ENCODE results near the gene CCDC54. TPM values are rescaled to one million over a fixed set of nuclear protein-coding genes. Genes with fewer than 3 reads are reported as not detected.

Gene CCDC54
- total RNA-seq, 1 donor from 2014 or later, result not detected

DNA sequence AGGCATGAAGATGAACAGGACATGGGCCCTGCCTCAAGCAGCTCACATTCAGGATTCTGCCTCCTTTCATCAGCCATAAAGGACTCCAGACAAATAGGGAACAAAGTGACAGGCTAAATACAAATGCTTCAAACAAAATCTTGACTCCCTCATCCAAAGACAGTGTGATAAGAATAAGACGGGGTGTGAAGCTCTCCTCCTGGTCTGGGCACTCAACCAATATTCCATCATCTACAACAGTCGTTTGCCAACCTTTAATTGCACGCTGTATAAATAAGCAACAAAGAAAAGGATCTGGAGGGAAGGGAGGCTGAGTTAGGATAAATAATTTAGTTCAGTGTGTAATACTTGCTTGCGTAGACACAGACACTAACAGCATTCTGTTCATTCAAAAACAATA is 5.4 kb downstream of the CCDC54 start:
- H3K4me1 ChIP-seq (ENCODE audit: insufficient read depth, low read length), result no peaks in the 10 kb centered on the region
- no peaks in the 10 kb centered on the region for H3K9me3 ChIP-seq (ENCODE audit: insufficient read depth, low read depth, low read length)
- Mint-ChIP-seq H3K9me3 (ENCODE audit: unreplicated experiment) (peaks cover 2% of the 10 kb centered on the region), H3K4me3 (ENCODE audit: unreplicated experiment) (no peak overlapping the region), H3K27me3 (ENCODE audit: low read depth, unreplicated experiment) (no peaks in the 10 kb centered on the region), H3K4me1 (ENCODE audit: low read depth, unreplicated experiment) (peaks cover 6% of the 10 kb centered on the region), H3K27ac (ENCODE audit: unreplicated experiment) (no peak overlapping the region), H3K36me3 (ENCODE audit: low read depth, unreplicated experiment) (no peaks in the 10 kb centered on the region)
- H3K79me2 ChIP-seq (ENCODE audit: insufficient read depth, low read length), result no peaks in the 10 kb centered on the region
- H3K27ac ChIP-seq (ENCODE audit: low read depth, low read length), result no peak overlapping the region
- no peak overlapping the region for H3K4me2 ChIP-seq (ENCODE audit: low read length)
- no peak for TF ChIP-seq EZH2 (IDR thresholded peaks at IDR 0.05; ENCODE audit: insufficient read depth, low read length)
- FAIRE-seq, result no peak
- H3K4me3 ChIP-seq (ENCODE audit: insufficient read depth, low read depth, low read length), result no peak overlapping the region
- no peaks in the 10 kb centered on the region for H3K27me3 ChIP-seq (ENCODE audit: insufficient read depth, low read length)
- H3K9ac ChIP-seq (ENCODE audit: low read length), result no peak overlapping the region
- DNase-seq (ENCODE audit: low read depth), result no peak
- no peaks in the 10 kb centered on the region for H3K36me3 ChIP-seq (ENCODE audit: insufficient read depth, low read length)
- no peaks in the 10 kb centered on the region for H4K20me1 ChIP-seq (ENCODE audit: insufficient read depth, low read length)
- no peak overlapping the region for H2AFZ ChIP-seq (ENCODE audit: low read depth, low read length)

DNA sequence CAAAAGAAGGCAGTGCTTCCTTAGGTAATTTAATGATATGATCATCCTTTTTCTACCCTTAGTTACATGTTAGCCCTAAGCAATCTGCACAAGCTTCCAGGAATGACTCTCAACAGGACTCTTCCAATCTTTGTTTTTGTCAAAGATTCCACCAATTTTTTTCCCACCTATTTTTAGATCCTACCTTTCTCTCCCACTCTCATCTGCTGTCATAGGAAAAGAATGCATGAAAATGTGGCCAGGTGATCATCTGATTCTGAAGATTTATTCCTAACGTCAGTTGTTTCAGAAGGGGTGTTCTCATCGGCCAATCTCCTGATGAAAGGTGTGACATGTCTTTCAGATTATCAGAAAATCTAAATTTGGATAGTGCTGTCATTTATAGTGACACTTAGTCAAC is 7.2 kb downstream of the CCDC54 start:
- TF ChIP-seq, protein P1, sequence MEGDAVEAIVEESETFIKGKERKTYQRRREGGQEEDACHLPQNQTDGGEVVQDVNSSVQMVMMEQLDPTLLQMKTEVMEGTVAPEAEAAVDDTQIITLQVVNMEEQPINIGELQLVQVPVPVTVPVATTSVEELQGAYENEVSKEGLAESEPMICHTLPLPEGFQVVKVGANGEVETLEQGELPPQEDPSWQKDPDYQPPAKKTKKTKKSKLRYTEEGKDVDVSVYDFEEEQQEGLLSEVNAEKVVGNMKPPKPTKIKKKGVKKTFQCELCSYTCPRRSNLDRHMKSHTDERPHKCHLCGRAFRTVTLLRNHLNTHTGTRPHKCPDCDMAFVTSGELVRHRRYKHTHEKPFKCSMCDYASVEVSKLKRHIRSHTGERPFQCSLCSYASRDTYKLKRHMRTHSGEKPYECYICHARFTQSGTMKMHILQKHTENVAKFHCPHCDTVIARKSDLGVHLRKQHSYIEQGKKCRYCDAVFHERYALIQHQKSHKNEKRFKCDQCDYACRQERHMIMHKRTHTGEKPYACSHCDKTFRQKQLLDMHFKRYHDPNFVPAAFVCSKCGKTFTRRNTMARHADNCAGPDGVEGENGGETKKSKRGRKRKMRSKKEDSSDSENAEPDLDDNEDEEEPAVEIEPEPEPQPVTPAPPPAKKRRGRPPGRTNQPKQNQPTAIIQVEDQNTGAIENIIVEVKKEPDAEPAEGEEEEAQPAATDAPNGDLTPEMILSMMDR (IDR thresholded peaks at IDR 0.05; ENCODE audit: insufficient read depth, low read depth, low read length), result no peak
- TF ChIP-seq EZH2 (IDR thresholded peaks at IDR 0.05; ENCODE audit: insufficient read depth, low read length), result no peak
- H3K36me3 Mint-ChIP-seq (ENCODE audit: low read depth, unreplicated experiment), result no peaks in the 10 kb centered on the region
- Histone ChIP-seq H3K9me3 (ENCODE audit: insufficient read depth, low read depth, low read length) (no peaks in the 10 kb centered on the region), H3K27me3 (ENCODE audit: insufficient read depth, low read length) (no peaks in the 10 kb centered on the region), H3K27ac (ENCODE audit: low read depth, low read length) (no peak overlapping the region), H2AFZ (ENCODE audit: low read depth, low read length) (no peak overlapping the region), H3K4me3 (ENCODE audit: insufficient read depth, low read depth, low read length) (no peak overlapping the region), H3K4me2 (ENCODE audit: low read length) (no peak overlapping the region), H4K20me1 (ENCODE audit: insufficient read depth, low read length) (no peaks in the 10 kb centered on the region), H3K9ac (ENCODE audit: low read length) (no peak overlapping the region), H3K4me1 (ENCODE audit: insufficient read depth, low read length) (no peaks in the 10 kb centered on the region), H3K36me3 (ENCODE audit: insufficient read depth, low read length) (no peaks in the 10 kb centered on the region), H3K79me2 (ENCODE audit: insufficient read depth, low read length) (no peaks in the 10 kb centered on the region)
- no peaks in the 10 kb centered on the region for H3K27me3 Mint-ChIP-seq (ENCODE audit: low read depth, unreplicated experiment)
- FAIRE-seq (no peak), DNase-seq (ENCODE audit: low read depth) (no peak)
- no peak overlapping the region for H3K27ac Mint-ChIP-seq (ENCODE audit: unreplicated experiment)
- no peak overlapping the region for H3K4me3 Mint-ChIP-seq (ENCODE audit: unreplicated experiment)
- H3K4me1 Mint-ChIP-seq (ENCODE audit: low read depth, unreplicated experiment), result peaks cover 4% of the 10 kb centered on the region
- H3K9me3 Mint-ChIP-seq (ENCODE audit: unreplicated experiment), result peaks cover 2% of the 10 kb centered on the region

DNA sequence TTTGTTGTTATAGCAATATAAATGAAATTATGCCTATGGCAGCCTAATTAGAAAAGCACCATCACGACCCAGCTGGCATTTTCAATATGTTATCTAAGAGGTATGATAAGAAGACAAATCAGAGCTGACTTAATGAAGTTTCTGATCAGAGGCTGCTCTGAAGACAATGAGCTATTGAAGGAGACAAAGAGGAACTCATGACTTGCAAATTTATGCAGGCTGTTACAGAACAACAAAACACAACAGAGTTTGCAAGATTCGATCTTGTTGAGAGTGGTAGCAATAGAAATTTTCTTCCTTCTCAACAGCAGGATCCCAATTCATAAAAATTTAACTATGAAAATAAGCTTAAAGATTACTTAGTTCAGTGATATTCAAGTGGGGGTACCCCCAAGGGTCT is 7.7 kb downstream of the CCDC54 start:
- H3K9me3 Mint-ChIP-seq (ENCODE audit: unreplicated experiment), result peaks cover 2% of the 10 kb centered on the region
- no peaks in the 10 kb centered on the region for H3K27me3 Mint-ChIP-seq (ENCODE audit: low read depth, unreplicated experiment)
- DNase-seq (ENCODE audit: low read depth), result no peak
- TF ChIP-seq, protein P1 (IDR thresholded peaks at IDR 0.05; ENCODE audit: insufficient read depth, low read depth, low read length), result no peak
- no peak for TF ChIP-seq EZH2 (IDR thresholded peaks at IDR 0.05; ENCODE audit: insufficient read depth, low read length)
- Histone ChIP-seq H4K20me1 (ENCODE audit: insufficient read depth, low read length) (no peaks in the 10 kb centered on the region), H3K27me3 (ENCODE audit: insufficient read depth, low read length) (no peaks in the 10 kb centered on the region), H3K4me1 (ENCODE audit: insufficient read depth, low read length) (no peaks in the 10 kb centered on the region), H3K9ac (ENCODE audit: low read length) (no peak overlapping the region), H3K9me3 (ENCODE audit: insufficient read depth, low read depth, low read length) (no peaks in the 10 kb centered on the region), H3K27ac (ENCODE audit: low read depth, low read length) (no peak overlapping the region), H3K4me2 (ENCODE audit: low read length) (no peak overlapping the region), H3K36me3 (ENCODE audit: insufficient read depth, low read length) (no peaks in the 10 kb centered on the region), H3K4me3 (ENCODE audit: insufficient read depth, low read depth, low read length) (no peak overlapping the region), H2AFZ (ENCODE audit: low read depth, low read length) (no peak overlapping the region), H3K79me2 (ENCODE audit: insufficient read depth, low read length) (no peaks in the 10 kb centered on the region)
- no peak overlapping the region for H3K4me3 Mint-ChIP-seq (ENCODE audit: unreplicated experiment)
- peaks cover 2% of the 10 kb centered on the region for H3K4me1 Mint-ChIP-seq (ENCODE audit: low read depth, unreplicated experiment)
- H3K27ac Mint-ChIP-seq (ENCODE audit: unreplicated experiment), result no peak overlapping the region
- FAIRE-seq, result no peak
- no peaks in the 10 kb centered on the region for H3K36me3 Mint-ChIP-seq (ENCODE audit: low read depth, unreplicated experiment)

All from astrocyte (in vitro differentiated cells and primary cell).